ENCODE results near the gene ASAP3. TPM values are rescaled to one million over a fixed set of nuclear protein-coding genes. Genes with fewer than 3 reads are reported as not detected.

The ASAP3 gene
- total RNA-seq, 1 experiment from 2014 or later: 17.6 TPM

DNA sequence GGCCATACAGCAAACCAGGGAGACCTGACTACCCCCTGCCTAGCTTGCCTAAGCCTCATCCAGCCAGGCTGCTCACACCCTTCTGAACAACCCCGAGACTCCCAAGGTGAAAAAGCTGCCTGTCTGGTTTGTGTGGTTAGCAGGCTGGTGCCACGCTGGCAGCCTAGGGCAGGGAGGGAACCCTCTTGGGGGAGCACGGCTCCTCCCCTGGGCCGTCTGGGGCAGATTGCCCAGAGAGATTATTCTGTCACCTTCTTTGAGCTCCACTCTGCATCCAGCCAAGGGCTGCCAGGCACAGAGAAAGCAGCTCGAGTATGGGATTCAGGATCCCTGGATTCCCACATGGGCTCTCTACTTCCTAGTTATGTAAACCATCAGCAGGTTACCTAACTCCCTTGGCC is 32.0 kb downstream of the ASAP3 start:
- Histone ChIP-seq H3F3A (ENCODE audit: insufficient read depth, low read depth) (peaks cover 4% of the 10 kb centered on the region; the same call in 1 of the 2 replicates), H3K27me3 (ENCODE audit: insufficient read depth, low read depth) (no peaks in the 10 kb centered on the region), H4K20me1 (ENCODE audit: insufficient read depth) (no peaks in the 10 kb centered on the region), H3K9me2 (ENCODE audit: insufficient read depth) (no peaks in the 10 kb centered on the region), H3K4me2 (peak overlapping the region; percentile 46), H2AFZ (no peak overlapping the region), H3K4me3 (no peak overlapping the region), H3K79me2 (ENCODE audit: low read depth) (no peaks in the 10 kb centered on the region), H3K36me3 (ENCODE audit: low read depth) (no peaks in the 10 kb centered on the region), H3K9me3 (ENCODE audit: insufficient read depth, low read depth) (no peaks in the 10 kb centered on the region), H3K4me1 (replicated peaks; ENCODE audit: insufficient read depth) (peaks cover 33% of the 10 kb centered on the region), H3K27ac (no peak overlapping the region)
- POLR2A ChIA-PET (ENCODE audit: unreplicated experiment): interaction anchor here (0.6 to 1.0 kb wide), 4 partner anchors 33 to 236 kb away, joined by 3 to 14 read pairs (median 4); partner anchors contain the start of gene HNRNPR
- TF ChIP-seq EZH2 (IDR thresholded peaks at IDR 0.05; ENCODE audit: low read depth) (no peak), CTCF (conservative IDR thresholded peaks at IDR 0.05) (no peak)
- BruUV-seq (replicated peaks): no TSS peak
- CTCF ChIA-PET: interaction anchor here (0.6 kb wide), 2 partner anchors 24 to 83 kb away, joined by 3 to 7 read pairs; no protein-coding TSS in a partner anchor
- intact Hi-C loops (cut with micrococcal nuclease; ENCODE audit: unreplicated experiment): loop anchor here (2.0 kb wide), 2 partner anchors 47 to 79 kb away; partner anchors contain the start of gene E2F2
- peak; percentile 91 to 96 for DNase-seq

GRCh38 chr1:23451441-23451840 is 32.5 kb downstream of the ASAP3 start:
- Histone ChIP-seq H2AFZ (no peak overlapping the region), H3K79me2 (ENCODE audit: low read depth) (no peaks in the 10 kb centered on the region), H3K9me3 (ENCODE audit: insufficient read depth, low read depth) (no peaks in the 10 kb centered on the region), H3F3A (ENCODE audit: insufficient read depth, low read depth) (peaks cover 4% of the 10 kb centered on the region; the same call in 1 of the 2 replicates), H3K4me1 (replicated peaks; ENCODE audit: insufficient read depth) (peaks cover 33% of the 10 kb centered on the region), H3K4me3 (no peak overlapping the region), H3K9me2 (ENCODE audit: insufficient read depth) (no peaks in the 10 kb centered on the region), H4K20me1 (ENCODE audit: insufficient read depth) (no peaks in the 10 kb centered on the region), H3K36me3 (ENCODE audit: low read depth) (no peaks in the 10 kb centered on the region), H3K27me3 (ENCODE audit: insufficient read depth, low read depth) (no peaks in the 10 kb centered on the region), H3K27ac (no peak overlapping the region), H3K4me2 (peak overlapping the region; percentile 46)
- TF ChIP-seq EZH2 (IDR thresholded peaks at IDR 0.05; ENCODE audit: low read depth) (no peak), CTCF (conservative IDR thresholded peaks at IDR 0.05) (no peak)
- no TSS peak for BruUV-seq (replicated peaks)
- ChIA-PET POLR2A (ENCODE audit: unreplicated experiment) (interaction anchor here (1.0 kb wide), 1 partner anchor 107 kb away, joined by 4 read pairs; the partner anchor contains the start of gene HNRNPR), CTCF (interaction anchor here (0.6 kb wide), 1 partner anchor 25 kb away, joined by 3 read pairs; no protein-coding TSS in a partner anchor)
- no peak for DNase-seq
- intact Hi-C loops (cut with micrococcal nuclease; ENCODE audit: unreplicated experiment): no loop called here

- TF ChIP-seq EZH2 (IDR thresholded peaks at IDR 0.05; ENCODE audit: low read depth) (no peak), CTCF (conservative IDR thresholded peaks at IDR 0.05) (no peak)
- Histone ChIP-seq H3K4me2 (peak overlapping the region; percentile 46), H3K27ac (no peak overlapping the region), H3K4me1 (replicated peaks; ENCODE audit: insufficient read depth) (peaks cover 33% of the 10 kb centered on the region), H3K27me3 (ENCODE audit: insufficient read depth, low read depth) (no peaks in the 10 kb centered on the region), H2AFZ (no peak overlapping the region), H3F3A (ENCODE audit: insufficient read depth, low read depth) (peaks cover 4% of the 10 kb centered on the region; the same call in 1 of the 2 replicates), H3K36me3 (ENCODE audit: low read depth) (no peaks in the 10 kb centered on the region), H3K9me2 (ENCODE audit: insufficient read depth) (no peaks in the 10 kb centered on the region), H3K79me2 (ENCODE audit: low read depth) (no peaks in the 10 kb centered on the region), H3K9me3 (ENCODE audit: insufficient read depth, low read depth) (no peaks in the 10 kb centered on the region), H4K20me1 (ENCODE audit: insufficient read depth) (no peaks in the 10 kb centered on the region), H3K4me3 (no peak overlapping the region)
- ChIA-PET POLR2A (ENCODE audit: unreplicated experiment) (no interaction called here), CTCF (interaction anchor here (0.6 kb wide), 1 partner anchor 97 kb away, joined by 3 read pairs; no protein-coding TSS in a partner anchor)
- no peak for DNase-seq
- intact Hi-C loops (cut with micrococcal nuclease; ENCODE audit: unreplicated experiment): no loop called here
- no TSS peak for BruUV-seq (replicated peaks)
Observed at GRCh38 chr1:23450894-23451293, 33.1 kb downstream of the ASAP3 start.
